Measurements from ENCODE around the gene AATF.
"Not testable (repeated sequence)": the region's sequence is repeated elsewhere in the genome, so short reads cannot be mapped to it uniquely, and the experiment has no call there.

The AATF gene

DNA sequence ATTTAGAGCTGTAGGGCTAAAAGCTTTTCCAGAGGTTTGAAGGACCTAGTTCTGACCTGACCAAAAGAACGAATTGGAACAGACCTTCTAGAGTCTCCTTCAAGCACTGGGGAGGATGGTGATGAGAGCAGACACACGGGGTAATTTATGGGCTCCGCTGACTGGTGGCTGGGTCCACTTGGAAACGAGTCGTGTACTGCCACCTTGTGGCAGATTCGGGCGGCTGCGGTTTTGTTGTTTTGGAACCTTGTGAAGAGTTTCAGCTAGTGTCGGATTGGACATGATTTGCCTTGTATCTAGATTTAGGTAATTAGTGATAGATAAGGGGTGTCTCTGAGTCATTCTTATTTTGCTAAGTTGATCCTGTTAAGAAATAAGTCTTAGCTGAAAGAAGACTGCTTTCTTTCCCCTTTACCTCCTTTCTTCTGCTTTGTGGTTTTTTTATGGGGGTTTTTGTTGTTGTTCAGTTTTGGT, 98.9 kb downstream of the AATF start:
- peak; percentile 83 for DNase-seq (ENCODE audit: low spot score)

DNA sequence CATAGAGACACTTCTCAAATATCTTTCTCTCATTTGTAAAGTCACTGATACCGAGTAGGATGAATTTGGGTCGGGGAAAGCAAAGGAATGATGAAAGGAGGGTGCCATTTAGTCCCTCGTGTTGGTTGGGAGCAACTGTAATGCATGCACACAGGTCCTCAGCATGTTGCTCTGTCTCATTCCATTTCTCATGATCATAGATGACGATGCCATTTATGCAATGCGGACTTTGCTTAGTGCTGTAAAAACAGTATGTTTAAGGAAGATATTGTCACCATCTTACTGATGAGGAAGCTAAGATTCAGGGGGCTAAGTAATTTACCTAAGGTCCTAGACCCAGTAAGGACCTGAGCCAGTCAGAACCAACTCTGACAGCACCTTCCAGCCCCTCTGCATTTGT, 100.1 kb downstream of the AATF start:
- no peak for DNase-seq (ENCODE audit: low spot score)

DNA sequence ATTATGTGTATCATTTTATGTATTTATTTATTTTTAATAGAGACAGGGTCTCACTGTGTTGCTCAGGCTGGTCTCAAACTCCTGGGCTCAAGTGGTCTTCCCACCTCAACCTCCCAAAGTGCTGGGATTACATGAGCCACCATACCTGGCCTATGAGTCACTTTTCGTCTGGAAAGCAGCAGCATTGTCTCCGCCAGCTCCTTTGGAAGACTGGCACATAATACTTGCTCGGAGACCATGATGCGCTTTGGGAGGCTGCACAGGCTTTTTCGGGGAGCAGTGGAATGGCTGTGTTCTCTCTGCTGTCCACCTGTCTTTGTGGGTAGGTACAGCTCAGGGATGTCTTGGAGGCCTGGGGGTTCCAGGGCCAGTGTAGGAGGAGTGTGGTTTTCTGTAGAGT, 102.2 kb downstream of the AATF start:
- DNase-seq (ENCODE audit: low spot score) = no peak

GRCh38 chr17:37051381-37051780, 102.6 kb downstream of the AATF start:
- no peak for DNase-seq (ENCODE audit: low spot score)

DNA sequence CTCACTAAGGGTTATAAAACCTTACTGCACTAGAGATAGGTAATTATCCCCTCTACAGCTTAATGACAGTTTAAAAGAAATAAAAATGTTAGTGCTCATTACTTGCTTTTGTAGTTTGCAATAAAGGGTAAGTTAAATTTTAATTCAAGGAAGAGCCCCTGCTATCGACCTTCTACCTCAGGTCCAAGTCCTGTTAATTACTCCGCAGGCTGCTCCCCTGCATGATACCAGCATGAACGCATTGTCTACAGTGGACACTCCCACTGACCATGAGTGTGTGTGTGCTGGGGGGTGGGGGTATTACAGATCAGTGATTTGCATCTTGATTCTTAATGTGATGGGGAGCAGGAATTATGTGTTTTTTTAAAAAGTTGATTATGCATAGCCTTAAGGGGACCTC, 103.1 kb downstream of the AATF start:
- no peak for DNase-seq (ENCODE audit: low spot score)

DNA sequence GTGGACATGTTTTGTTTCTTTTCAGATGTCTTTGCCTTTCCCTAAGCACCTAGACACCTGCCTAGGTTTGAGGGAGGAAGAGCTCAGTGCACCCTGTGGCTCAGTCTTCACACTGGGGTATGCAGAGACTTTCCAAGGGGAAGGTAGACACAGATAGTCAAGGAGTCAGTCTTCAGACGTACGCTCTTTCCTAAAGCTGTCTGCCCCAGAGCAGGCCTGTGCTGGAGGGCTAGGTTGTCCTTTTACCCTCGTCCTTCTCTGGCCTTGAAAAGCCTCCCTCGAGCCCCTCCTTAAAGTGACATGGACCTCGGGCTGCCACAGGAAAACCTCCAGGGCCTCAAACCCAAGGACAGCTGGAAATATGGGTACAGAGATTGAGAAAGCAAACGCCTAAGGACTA, 103.7 kb downstream of the AATF start:
- DNase-seq (ENCODE audit: low spot score) = no peak

GRCh38 chr17:37054894-37055293, 106.1 kb downstream of the AATF start:
- no peak for DNase-seq (ENCODE audit: low spot score)

GRCh38 chr17:37056622-37057021, 107.9 kb downstream of the AATF start:
- no peak for DNase-seq (ENCODE audit: low spot score)

GRCh38 chr17:37059493-37059892, 110.7 kb downstream of the AATF start:
- DNase-seq (ENCODE audit: low spot score) = no peak

DNA sequence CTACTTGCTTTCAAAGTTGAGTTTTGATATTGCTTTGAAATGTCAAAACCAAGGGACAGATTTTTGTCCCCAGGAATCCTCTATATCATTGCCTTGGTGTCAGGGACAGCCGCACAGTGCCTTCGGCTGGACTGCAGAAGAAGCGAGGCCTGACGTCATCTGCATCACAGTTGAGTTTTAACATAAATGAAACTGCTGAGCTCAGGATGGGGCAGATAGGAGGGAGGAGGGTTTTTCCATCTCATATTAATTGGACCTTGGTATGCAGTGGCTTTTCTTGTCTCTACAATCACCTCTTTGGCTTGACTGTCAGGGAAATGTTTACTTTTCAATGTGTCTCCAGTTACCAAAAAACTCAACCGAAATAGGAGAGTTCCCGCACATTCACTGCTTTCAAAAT, 111.3 kb downstream of the AATF start:
- DNase-seq (ENCODE audit: low spot score) = no peak

DNA sequence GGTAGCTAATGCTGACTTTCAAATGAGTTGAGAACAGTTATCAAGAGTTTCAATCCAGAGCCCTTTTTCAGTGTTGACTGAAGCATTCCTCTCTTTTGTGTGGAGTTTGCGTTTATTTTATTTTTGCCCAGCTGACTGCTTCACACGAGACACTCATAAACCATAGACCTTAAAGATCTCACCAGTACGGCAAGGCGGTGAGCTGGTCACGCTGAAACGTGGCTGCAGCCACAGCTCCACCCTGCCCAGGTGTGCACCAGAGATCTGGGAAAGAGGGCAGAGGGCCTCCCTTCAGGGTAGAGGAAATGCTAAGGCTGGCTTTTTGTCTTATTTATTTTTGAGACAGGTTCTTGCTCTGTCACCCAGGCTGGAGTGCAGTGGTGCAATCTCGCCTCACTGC, 112.2 kb downstream of the AATF start:
- no peak for DNase-seq (ENCODE audit: low spot score)

GRCh38 chr17:37062021-37062420, 113.3 kb downstream of the AATF start:
- DNase-seq (ENCODE audit: low spot score) = no peak

DNA sequence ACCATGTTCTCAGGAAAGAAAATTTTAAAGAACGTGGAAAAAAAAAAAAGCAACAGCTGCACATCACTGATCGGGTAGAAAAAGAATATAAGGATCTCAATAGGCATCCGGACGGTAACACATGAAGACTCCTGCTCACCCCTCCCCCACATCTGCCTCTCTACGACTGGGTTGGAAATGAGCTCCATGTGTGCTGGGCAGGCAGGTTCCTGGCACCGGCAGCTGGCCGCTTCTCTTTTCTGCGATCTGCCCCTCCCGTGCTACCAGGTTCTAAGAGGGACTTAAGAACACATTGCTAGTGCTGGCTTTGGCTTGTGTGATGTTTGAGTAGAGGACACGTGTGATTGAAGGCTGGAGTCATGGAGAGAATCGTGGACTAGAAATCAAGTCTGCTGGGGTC, 115.5 kb downstream of the AATF start:
- no peak for DNase-seq (ENCODE audit: low spot score)

GRCh38 chr17:37064956-37065355, 116.2 kb downstream of the AATF start:
- DNase-seq (ENCODE audit: low spot score) = no peak

DNA sequence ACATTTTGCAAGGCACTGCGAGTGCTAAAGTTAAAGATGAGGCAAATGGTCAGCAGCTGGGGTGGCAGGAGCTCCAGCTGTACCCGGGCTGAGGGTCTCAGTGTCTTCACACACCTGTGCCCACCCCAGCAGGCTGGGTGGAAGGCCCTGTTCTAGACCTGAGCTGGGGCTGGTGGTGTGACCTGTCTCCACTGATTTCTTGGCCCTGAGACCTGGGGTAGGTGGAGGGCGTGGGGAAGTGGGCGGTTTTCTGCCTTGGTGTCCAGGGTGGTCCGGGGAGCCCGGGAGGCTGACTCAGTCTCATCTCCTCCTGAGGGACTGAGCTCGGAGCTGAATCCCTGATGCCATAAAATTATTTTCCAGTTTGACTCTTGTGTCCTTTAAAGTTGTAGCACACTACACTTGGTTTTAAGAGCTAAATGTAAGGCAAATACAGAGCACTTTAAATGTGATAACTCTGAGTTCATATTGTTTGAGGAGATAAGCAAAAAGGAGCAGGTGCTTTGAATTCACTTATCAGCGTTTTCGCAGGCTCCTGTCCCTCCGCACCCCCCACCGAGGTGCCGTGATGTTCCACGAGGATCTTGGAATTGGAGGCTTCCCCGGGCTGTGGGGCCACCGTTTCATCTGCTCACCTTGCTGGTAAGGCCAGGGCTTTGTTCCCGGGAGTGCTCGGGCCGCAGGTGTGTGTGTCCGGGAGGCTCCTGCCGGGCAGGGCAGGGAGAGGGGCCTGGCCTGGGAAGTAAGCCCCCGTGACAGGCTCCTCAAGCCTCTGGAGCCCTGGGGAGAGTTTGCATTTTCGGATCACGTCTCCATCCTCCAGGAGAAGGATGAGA, 117.0 kb downstream of the AATF start:
- DNase-seq (ENCODE audit: low spot score) = no peak

DNA sequence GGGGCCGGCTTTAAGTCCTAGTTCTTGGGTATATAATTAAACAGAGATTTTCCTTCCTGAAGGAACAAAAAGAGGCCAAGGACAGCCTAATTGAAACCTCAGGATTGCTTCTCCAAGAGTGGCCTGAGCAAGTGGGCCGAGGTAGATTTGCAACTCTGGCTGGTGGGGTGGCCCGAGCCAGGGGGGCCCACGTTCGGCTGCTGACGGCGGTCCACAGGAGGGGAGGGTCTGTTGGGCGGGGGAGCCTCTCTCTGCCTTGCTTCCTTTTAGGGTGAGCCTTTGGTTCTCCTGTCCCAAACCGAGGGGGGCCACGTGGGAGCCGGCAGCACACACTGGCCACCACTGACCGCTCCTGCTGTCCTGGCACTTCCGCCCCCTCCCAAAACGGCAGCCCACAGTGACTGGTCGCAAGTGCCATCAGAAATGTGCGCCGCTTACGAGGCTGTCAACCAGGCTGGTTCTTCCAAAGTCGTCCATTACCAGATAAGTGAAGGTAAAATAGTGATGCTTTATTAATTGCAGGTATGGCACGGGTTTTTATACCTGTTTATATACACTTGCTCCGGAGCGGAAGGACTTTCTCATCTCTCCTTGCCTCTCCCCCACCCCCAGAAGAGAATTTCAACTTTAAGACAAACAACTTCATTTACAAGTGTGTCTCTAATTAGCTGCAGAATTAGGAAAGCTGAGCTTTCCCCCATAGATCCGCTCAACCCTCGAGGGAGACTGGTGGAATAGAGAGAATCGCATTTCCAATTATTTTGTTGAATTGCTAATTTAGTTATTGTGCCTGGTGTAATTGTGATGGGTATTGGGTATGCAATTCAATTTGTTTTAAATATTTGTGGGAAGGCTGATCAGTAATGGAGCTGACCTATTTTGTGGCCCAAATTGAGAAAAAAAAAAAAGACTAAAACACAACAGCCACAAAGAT, 117.8 kb downstream of the AATF start:
- no peak for DNase-seq (ENCODE audit: low spot score)

- DNase-seq (ENCODE audit: low spot score) = peak; percentile 93
Measured at GRCh38 chr17:37067555-37068111, 118.9 kb downstream of the AATF start.

GRCh38 chr17:37068266-37068665, 119.5 kb downstream of the AATF start:
- DNase-seq (ENCODE audit: low spot score) = no peak

DNA sequence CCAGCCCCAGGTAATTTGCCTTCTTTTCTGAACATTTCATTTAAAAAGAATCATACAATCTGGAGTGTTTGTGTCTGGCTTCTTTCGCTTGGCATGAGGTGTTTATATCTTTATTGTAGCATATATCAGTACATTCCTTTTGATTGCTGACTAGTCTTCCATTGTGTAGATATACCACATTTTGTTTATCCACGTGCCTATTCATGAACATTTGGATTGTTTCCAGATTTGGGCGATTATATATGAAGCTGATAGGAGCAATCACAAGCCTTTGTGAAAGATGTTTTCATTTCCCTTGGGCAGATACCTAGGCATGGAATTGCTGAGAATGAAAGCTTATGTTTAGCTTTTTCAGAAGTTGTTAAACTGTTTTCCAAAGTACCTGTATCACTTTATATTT, 120.3 kb downstream of the AATF start:
- no peak for DNase-seq (ENCODE audit: low spot score)

GRCh38 chr17:37073464-37073863, 124.7 kb downstream of the AATF start:
- DNase-seq (ENCODE audit: low spot score) = not testable (repeated sequence)

GRCh38 chr17:37079065-37079708, 130.4 kb downstream of the AATF start:
- no peak for DNase-seq (ENCODE audit: low spot score)

- no peak for DNase-seq (ENCODE audit: low spot score)
Measured at GRCh38 chr17:37079735-37080134, 131.0 kb downstream of the AATF start.

All from AG08395 (cell line).